ENCODE data around the gene DNLZ.

DNLZ gene

DNA sequence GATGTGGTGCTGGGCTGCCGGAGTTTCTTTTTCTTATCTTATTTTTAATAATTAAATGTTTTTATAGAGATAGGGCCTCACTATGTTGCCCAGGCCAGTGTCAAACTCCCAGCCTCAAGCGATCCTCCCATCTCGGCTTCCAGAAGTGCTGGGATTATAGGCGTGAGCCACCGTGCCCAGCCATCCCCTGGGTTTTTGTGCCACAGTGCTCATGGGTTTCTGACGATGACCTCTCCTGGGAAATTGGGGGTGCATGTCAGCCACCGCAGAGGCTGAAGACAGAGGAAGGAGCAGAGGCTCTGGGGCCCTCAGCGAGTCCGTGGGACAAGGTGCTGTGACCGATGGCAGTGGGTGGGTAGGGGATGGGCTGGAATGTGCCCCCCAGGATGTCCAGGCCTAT, 21.8 kb downstream of the DNLZ start:
- TF ChIP-seq, protein P1, sequence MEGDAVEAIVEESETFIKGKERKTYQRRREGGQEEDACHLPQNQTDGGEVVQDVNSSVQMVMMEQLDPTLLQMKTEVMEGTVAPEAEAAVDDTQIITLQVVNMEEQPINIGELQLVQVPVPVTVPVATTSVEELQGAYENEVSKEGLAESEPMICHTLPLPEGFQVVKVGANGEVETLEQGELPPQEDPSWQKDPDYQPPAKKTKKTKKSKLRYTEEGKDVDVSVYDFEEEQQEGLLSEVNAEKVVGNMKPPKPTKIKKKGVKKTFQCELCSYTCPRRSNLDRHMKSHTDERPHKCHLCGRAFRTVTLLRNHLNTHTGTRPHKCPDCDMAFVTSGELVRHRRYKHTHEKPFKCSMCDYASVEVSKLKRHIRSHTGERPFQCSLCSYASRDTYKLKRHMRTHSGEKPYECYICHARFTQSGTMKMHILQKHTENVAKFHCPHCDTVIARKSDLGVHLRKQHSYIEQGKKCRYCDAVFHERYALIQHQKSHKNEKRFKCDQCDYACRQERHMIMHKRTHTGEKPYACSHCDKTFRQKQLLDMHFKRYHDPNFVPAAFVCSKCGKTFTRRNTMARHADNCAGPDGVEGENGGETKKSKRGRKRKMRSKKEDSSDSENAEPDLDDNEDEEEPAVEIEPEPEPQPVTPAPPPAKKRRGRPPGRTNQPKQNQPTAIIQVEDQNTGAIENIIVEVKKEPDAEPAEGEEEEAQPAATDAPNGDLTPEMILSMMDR (IDR thresholded peaks at IDR 0.05; ENCODE audit: borderline replicate concordance, insufficient read depth, low read depth, low read length), result no peak
- H3K4me3 ChIP-seq (ENCODE audit: low read depth, low read length), result no peak overlapping the region

DNA sequence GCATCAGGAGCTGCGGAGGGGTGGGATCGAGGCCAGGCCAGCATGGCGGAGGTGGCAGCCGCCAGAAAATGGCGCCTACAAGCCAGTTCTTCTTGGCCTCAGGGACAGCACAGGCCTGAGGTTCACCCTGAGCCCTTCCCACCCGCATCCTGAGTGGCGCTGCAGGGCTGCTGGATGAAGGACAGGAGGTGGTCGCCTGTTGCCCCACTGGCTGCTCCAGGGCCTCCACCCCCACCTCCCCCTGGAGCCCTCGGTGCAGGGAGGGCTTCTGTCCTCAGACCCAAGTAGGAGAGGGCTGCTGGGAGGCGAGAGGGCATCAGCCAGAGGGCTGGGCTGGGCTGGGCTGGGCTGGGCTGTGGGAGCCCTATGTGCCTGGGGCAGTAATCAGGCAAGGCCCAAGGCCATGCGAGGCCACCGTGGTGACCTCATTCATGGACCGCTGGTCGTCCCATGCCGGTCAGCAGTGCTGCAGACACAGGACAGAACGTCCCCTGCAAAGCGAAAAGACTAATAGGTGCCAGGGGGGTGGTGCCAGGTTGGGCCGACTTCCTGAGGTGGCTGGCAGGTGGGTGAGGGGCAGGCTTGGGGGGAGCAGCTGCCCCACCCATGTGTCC, 22.4 kb downstream of the DNLZ start:
- TF ChIP-seq, protein P1 (IDR thresholded peaks at IDR 0.05; ENCODE audit: borderline replicate concordance, insufficient read depth, low read depth, low read length), result no peak
- H3K4me3 ChIP-seq (ENCODE audit: low read depth, low read length), result no peak overlapping the region

DNA sequence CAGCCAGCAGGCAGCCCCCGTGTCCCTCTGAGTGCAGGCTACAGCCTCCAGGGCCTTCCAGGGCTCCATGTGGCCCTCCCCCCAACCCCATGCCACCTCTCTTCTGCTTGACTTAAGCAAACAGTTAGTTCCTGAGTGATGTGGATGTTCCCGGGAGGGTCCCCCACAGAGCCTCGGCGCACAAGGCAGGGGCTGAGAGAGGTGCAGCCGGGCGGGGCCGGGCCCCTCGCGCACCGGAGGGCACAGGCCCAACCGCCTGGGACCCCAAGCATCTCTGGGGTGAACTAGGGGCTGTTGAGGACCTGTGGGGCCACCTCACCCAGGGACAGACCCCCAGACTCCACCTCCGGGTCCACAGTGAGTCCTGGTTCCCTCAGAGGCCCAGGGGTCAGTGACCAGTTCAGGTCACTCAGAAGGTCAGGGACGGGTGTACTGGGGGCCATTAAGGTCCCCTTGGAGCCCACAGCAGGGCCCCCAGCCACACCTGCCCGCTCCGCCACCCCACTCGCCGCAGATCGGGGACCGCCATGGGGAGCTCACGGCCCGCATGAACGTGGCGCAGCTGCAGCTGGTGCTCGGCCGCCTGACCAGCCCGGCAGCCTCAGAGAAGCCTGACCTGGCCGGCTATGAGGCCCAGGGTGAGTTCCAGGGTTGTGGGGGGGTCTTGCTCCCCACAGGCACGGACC, 23.0 kb downstream of the DNLZ start:
- TF ChIP-seq, protein P1 (IDR thresholded peaks at IDR 0.05; ENCODE audit: borderline replicate concordance, insufficient read depth, low read depth, low read length), result no peak

DNA sequence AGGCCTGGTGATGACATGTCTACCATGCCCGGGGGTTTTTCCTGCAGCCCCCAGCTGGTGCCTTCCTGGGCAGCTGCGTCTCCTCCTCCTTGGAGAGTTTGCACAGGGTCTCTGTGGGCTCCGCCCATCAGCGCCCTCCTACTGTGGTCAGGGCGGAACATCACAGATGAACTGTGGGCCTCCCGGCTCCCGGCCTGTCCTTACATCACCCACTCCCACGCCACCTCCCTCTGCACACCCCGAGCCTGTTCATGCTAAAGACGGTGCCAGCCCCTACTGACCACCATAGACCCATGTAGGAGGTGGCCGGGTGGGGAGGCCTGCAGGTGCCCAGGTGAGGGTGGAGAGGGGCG, 23.6 kb downstream of the DNLZ start:
- TF ChIP-seq, protein P1 (IDR thresholded peaks at IDR 0.05; ENCODE audit: borderline replicate concordance, insufficient read depth, low read depth, low read length), result no peak
- H3K4me3 ChIP-seq (ENCODE audit: low read depth, low read length), result no peak overlapping the region

More for the DNA sequence above, 23.0 kb downstream of the DNLZ start:
- H3K4me3 ChIP-seq (ENCODE audit: low read depth, low read length), result no peak overlapping the region

DNA sequence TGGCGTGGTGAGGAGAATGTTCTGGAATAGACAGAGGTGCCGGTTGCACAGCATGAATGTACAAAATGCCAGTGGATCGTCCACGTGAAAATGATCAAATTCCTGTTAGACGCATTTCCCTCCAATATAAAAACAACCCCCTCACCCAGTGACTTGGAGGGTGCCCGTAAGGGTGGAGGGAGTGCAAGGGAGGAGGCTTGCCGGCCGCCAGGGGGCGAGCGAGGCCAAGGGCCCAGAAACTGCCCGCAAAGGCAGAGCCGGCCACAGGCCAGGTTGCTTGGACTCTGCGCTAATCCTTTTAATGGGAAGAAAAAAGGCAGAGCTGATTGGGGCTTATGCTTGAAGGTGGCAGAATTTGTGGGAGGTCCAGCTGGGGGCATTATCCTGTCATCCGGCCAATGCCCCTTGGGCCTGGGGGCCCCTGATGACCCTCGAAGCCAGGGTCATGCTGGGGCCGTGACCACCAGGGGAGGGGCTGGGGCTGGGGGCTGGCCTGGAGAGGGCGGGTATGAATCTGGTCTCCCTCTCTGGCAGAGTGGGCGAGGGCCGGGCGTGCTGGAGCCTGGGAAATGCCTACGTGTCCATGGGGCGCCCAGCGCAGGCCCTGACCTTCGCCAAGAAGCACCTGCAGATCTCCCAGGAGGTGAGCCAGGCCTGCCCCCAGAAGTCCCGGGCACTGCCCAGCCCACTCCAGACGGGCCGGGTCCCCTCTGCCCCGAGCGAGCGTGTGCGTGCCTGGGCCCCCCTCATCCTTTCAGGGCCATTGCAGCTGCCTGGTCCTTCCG, 24.2 kb downstream of the DNLZ start:
- no peak overlapping the region for H3K4me3 ChIP-seq (ENCODE audit: low read depth, low read length)
- TF ChIP-seq, protein P1 (IDR thresholded peaks at IDR 0.05; ENCODE audit: borderline replicate concordance, insufficient read depth, low read depth, low read length), result peak; percentile 97

DNA sequence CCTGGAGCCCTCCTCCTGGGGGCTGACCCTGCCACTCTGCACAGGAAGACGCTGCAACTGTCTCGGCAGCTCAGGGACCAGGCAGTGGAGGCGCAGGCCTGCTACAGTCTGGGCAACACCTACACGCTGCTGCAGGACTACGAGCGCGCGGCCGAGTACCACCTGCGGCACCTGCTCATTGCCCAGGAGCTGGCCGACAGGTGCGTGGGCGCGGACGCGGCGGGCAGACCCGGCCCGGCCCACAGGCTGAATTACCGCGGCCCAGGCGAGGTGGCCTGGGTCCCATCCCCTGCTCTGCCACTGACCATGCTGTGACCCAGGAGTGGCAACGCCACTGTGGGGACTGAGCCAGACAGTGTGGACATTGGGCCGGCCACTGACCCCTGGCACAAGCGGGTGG, 25.0 kb downstream of the DNLZ start:
- TF ChIP-seq, protein P1 (IDR thresholded peaks at IDR 0.05; ENCODE audit: borderline replicate concordance, insufficient read depth, low read depth, low read length), result no peak
- no peak overlapping the region for H3K4me3 ChIP-seq (ENCODE audit: low read depth, low read length)
